ENCODE measurements around the gene LRRC4.

DNA sequence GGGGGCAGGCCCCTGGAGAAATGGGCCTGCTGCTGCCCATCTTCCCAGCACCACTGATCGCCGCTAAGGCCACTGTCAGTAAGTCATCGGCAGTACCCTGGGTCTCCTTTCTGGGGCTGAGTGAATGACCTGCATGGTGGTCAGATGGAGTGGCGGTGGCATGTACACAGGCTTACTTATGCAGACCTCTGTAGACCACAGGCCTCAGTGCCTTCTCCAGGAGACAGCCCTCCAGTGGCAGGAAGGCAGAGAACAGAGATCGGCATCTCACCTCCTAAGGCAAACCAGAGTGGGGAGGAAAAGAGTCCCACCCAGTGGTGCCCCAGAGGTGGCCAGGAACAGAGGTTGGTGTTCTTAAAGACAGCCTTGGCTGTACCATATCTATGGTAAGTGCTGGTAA lies 22.8 kb upstream of the LRRC4 start:
- TF ChIP-seq CTCF (IDR thresholded peaks at IDR 0.05) (no peak), POLR2AphosphoS5 (IDR thresholded peaks at IDR 0.05) (no peak), POLR2A (IDR thresholded peaks at IDR 0.05) (no peak)

Measured in upper lobe of left lung (tissue), 4 donors.